HG02798 (cell line): Measurements from ENCODE around the gene C11orf86.

Experiments used
- ATAC-seq: cut with Tn5 transposase; IDR thresholded peaks from one replicate; pipeline ENCODE4 v1.9.1; 2021; ENCODE audit warnings: mild to moderate bottlenecking; ENCODE audit not compliant: unreplicated experiment, poor library complexity

Gene C11orf86

GRCh38 chr11:67022341-67022933 is 47.3 kb downstream of the C11orf86 start:
- ATAC-seq, result no peak

GRCh38 chr11:67022961-67023956 is 48.2 kb downstream of the C11orf86 start, which contains the start of gene SYT12:
Gene SYT12, plus strand, starts transcription at chr11:67023134. Its CDS starts 7,011 bp downstream, at chr11:67030145.
- ATAC-seq, result no peak

GRCh38 chr11:67023957-67024353 is 48.9 kb downstream of the C11orf86 start:
- no peak for ATAC-seq

- ATAC-seq, result no peak
These were observed 49.3 kb downstream of the C11orf86 start for GRCh38 chr11:67024410-67024809.

- ATAC-seq, result no peak
These were observed 49.9 kb downstream of the C11orf86 start for GRCh38 chr11:67024966-67025365.

- ATAC-seq, result no peak
These were observed 50.6 kb downstream of the C11orf86 start for GRCh38 chr11:67025750-67026149.
